Tibial nerve (tissue), 4 donors: ENCODE data around the gene NDFIP1. TPM values are rescaled to one million over a fixed set of nuclear protein-coding genes. Genes with fewer than 3 reads are reported as not detected.

ENCODE experiments used
- DNase-seq, 2 donors: peaks; one replicate each; pipeline ENCODE4 v3.0.0-alpha.2; 2019; ENCODE audit warnings: low spot score in 2 of 2
- H3K27ac ChIP-seq, 4 donors: fragments of 200-600 bp; sonication (generic) in 3 of 4; one replicate each; pipeline ENCODE4 v1.5.1; 2017 to 2019; ENCODE audit warnings: mild to moderate bottlenecking in 1 of 4
- H3K27me3 ChIP-seq, 2 donors: fragments of 200-600 bp; sonication (generic) in 1 of 2; one replicate each; pipeline versions ENCODE4 v1.5.1 to v1.6.0; 2017 to 2019
- H3K36me3 ChIP-seq, 3 donors: fragments of 200-600 bp; sonication (generic); one replicate each; pipeline ENCODE4 v1.5.1; 2018 to 2019
- H3K4me1 ChIP-seq, 4 donors: fragments of 200-600 bp; sonication (generic) in 3 of 4; one replicate each; pipeline ENCODE4 v1.5.1; 2017 to 2019
- H3K4me3 ChIP-seq, 4 donors: fragments of 200-600 bp; sonication (generic) in 3 of 4; one replicate each; pipeline ENCODE4 v1.5.1; 2017 to 2019; ENCODE audit warnings: mild to moderate bottlenecking in 1 of 4, moderate library complexity in 1 of 4
- H3K9me3 ChIP-seq, 4 donors: fragments of 200-600 bp; sonication (generic) in 3 of 4; one replicate each; pipeline ENCODE4 v1.5.1; 2017 to 2019
- EP300 ChIP-seq, 2 donors: sonication (generic); formaldehyde crosslinking; IDR thresholded peaks; one replicate each; pipeline ENCODE4 v1.6.1; 2017; ENCODE audit warnings: antibody characterized with exemption in 2 of 2, mild to moderate bottlenecking in 1 of 2
- POLR2A ChIP-seq, 2 donors: fragments of 450-650 bp; IDR thresholded peaks; one replicate each; pipeline ENCODE4 v1.6.1; 2017; ENCODE audit warnings: antibody characterized with exemption in 2 of 2, mild to moderate bottlenecking in 2 of 2, moderate library complexity in 2 of 2
- WGBS, 2 donors: methylation state at CpG; one replicate each; pipeline ENCODE4 v1.1.5; 2018; 5-methylcytosine and 5-hydroxymethylcytosine counted together
- total RNA-seq, 4 donors: library from RNA; depleted of rRNA; stranded (reverse); fragments of >200 nt; gene quantifications; one replicate each; pipeline ENCODE4 v1.1.0, GENCODE V29; 2016
- TF ChIP-seq, protein P1 (sequence below), 5 experiments: fragments of 200-600 bp in 3 of 5; fragments of 450-650 bp in 2 of 5; sonication (generic) in 3 of 5; IDR thresholded peaks; one replicate each; pipeline ENCODE4 v1.5.1; 2016 to 2019; ENCODE audit warnings: antibody characterized with exemption in 5 of 5, mild to moderate bottlenecking in 3 of 5, moderate library complexity in 2 of 5

The NDFIP1 gene
- total RNA-seq, 4 donors from 2014 or later: 96.1 to 172 (median 107) TPM

DNA sequence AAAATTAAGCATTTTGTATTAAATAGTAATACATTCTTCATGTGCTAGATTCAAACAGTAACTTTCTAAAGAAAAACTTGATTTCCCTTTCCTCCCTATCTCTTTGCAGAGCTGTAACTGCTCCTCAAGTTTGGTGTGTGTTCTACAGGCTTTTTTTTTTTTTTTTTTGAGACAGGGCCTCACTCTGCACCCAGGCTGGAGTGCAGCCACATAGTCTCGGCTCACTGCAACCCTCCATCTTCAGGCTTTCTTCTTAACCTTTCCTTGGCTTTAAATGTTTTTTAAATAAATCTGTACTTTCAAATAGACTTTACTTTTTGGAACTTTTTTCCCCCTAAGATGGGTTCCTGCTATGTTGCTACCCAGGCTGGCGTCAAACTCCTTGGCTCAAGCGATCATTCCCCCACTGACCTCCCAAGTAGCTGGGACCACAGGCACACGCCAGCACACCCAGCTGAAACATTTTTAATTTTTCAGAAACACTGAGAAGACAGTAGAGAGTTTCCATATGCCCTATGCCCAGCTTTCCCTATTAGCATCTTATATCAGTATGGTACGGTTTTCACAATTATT, 9.1 kb downstream of the NDFIP1 start:
- DNase-seq: no peak
- H3K36me3 ChIP-seq: peaks cover 0 to 19% (median 0%) of the 10 kb centered on the region in 3 donors
- H3K27me3 ChIP-seq: no peaks in the 10 kb centered on the region
- TF ChIP-seq EP300 (IDR thresholded peaks at IDR 0.05) (no peak), POLR2A (IDR thresholded peaks at IDR 0.05) (no peak)
- TF ChIP-seq, protein P1, sequence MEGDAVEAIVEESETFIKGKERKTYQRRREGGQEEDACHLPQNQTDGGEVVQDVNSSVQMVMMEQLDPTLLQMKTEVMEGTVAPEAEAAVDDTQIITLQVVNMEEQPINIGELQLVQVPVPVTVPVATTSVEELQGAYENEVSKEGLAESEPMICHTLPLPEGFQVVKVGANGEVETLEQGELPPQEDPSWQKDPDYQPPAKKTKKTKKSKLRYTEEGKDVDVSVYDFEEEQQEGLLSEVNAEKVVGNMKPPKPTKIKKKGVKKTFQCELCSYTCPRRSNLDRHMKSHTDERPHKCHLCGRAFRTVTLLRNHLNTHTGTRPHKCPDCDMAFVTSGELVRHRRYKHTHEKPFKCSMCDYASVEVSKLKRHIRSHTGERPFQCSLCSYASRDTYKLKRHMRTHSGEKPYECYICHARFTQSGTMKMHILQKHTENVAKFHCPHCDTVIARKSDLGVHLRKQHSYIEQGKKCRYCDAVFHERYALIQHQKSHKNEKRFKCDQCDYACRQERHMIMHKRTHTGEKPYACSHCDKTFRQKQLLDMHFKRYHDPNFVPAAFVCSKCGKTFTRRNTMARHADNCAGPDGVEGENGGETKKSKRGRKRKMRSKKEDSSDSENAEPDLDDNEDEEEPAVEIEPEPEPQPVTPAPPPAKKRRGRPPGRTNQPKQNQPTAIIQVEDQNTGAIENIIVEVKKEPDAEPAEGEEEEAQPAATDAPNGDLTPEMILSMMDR (IDR thresholded peaks at IDR 0.05): no peak
- H3K27ac ChIP-seq: no peak overlapping the region
- no peaks in the 10 kb centered on the region for H3K9me3 ChIP-seq
- H3K4me3 ChIP-seq: no peak overlapping the region
- WGBS, 2 donors: 57 to 60% methylated on average over 5 of the region's 5 CpGs
- peaks cover 0 to 89% (median 18%) of the 10 kb centered on the region in 4 donors for H3K4me1 ChIP-seq

DNA sequence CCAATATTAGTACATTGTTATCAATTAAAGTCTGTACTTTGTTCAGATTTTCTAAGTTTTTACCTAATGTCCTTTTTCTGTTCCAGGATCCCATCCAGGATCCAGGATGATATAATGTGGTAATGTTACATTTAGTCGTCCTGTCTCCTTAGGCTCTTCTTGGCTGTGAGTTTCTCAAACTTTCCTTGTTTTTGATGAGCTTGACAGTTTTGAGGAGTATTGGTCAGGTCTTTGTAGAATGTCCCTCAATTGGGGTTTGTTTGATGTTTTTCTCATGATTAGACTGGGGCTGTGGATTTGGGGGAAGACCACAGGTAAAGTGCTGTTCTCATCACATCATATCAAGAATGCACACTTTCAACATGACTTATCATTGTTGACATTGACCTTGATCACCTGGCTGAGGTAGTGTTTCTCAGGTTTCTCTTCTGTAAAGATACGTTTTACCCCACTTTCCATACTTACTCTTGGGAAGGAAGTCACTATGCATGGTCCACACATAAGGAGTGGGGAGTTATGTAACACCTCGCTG, 9.6 kb downstream of the NDFIP1 start:
- Histone ChIP-seq H3K27me3 (no peaks in the 10 kb centered on the region), H3K4me3 (no peak overlapping the region), H3K36me3 (peaks cover 0 to 25% (median 0%) of the 10 kb centered on the region in 3 donors), H3K27ac (no peak overlapping the region), H3K4me1 (peaks cover 0 to 83% (median 18%) of the 10 kb centered on the region in 4 donors), H3K9me3 (no peaks in the 10 kb centered on the region)
- no peak for DNase-seq
- WGBS, 2 donors: 70 to 79% methylated on average over 3 of the region's 3 CpGs
- TF ChIP-seq, protein P1 (IDR thresholded peaks at IDR 0.05): no peak
- TF ChIP-seq POLR2A (IDR thresholded peaks at IDR 0.05) (no peak), EP300 (IDR thresholded peaks at IDR 0.05) (no peak)

DNA sequence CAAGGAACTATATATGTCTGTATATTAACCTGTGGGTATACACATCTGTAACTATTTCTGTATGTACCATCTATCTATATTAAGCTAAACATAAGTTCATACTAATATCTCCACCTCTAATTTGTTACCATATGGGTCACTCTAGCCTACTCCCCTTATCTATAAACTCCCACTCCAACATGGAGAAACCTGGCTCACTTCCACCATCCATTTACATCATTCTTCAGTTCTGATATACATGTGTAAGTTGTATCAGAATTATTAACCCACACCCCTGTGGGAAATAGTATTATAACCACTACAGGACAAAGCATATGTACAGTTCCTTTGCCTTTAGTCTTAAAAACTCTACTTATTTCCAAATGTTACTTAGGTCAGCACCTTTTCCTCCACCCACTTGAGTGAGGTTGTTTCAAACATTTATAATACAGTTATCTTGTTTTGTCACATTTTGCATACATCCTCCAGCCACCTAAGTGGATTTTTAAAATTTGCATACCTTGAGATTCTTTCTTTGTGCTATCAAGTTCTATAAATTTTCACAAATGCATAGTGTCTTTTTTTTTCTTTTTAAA, 10.6 kb downstream of the NDFIP1 start:
- no peak overlapping the region for H3K4me3 ChIP-seq
- no peak for DNase-seq
- H3K4me1 ChIP-seq: peaks cover 0 to 74% (median 18%) of the 10 kb centered on the region in 4 donors
- no peaks in the 10 kb centered on the region for H3K27me3 ChIP-seq
- no peak overlapping the region for H3K27ac ChIP-seq
- no peak for TF ChIP-seq EP300 (IDR thresholded peaks at IDR 0.05)
- TF ChIP-seq, protein P1 (IDR thresholded peaks at IDR 0.05): no peak
- TF ChIP-seq POLR2A (IDR thresholded peaks at IDR 0.05): no peak
- peaks cover 0 to 25% (median 0%) of the 10 kb centered on the region in 3 donors for H3K36me3 ChIP-seq
- H3K9me3 ChIP-seq: no peaks in the 10 kb centered on the region

DNA sequence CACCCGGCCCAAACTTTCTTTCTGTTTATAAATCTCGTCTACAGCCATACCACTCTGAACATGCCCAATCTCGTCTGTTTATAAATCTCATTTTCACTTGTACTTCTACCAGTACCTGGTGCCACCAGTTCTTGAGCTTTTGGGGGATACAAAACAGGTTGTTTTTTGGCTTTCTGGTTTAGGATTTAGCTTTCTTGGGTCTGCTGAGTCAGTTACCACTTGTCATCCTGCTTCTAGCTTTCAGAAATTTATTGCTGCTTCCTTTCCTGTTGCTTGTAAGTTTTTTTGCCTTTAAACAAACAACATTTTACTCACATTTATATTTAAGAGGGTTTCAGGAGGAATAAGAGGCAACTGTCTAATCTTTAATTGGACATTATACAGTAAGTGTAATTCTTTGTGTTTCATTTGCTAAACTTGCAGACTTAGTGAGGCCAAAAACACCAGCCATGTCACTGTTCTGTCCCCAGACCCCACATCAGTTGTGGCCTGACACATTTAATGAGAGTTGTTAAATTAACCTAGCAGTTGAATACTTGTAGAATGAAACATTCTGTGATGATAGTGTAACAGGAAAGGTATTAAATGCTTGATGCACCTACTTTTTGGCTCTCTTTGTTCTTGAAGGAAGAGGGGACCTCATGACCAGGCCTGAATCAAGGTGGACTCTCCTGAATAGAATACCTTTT, 11.8 kb downstream of the NDFIP1 start:
- Histone ChIP-seq H3K27me3 (no peaks in the 10 kb centered on the region), H3K4me3 (no peak overlapping the region), H3K27ac (no peak overlapping the region), H3K4me1 (peaks cover 0 to 64% (median 18%) of the 10 kb centered on the region in 4 donors), H3K36me3 (peaks cover 0 to 28% (median 0%) of the 10 kb centered on the region in 3 donors), H3K9me3 (no peaks in the 10 kb centered on the region)
- no peak for DNase-seq
- WGBS, 2 donors: 73 to 82% methylated on average over 3 of the region's 3 CpGs
- TF ChIP-seq, protein P1 (IDR thresholded peaks at IDR 0.05): no peak
- TF ChIP-seq POLR2A (IDR thresholded peaks at IDR 0.05): no peak
- TF ChIP-seq EP300 (IDR thresholded peaks at IDR 0.05): no peak

DNA sequence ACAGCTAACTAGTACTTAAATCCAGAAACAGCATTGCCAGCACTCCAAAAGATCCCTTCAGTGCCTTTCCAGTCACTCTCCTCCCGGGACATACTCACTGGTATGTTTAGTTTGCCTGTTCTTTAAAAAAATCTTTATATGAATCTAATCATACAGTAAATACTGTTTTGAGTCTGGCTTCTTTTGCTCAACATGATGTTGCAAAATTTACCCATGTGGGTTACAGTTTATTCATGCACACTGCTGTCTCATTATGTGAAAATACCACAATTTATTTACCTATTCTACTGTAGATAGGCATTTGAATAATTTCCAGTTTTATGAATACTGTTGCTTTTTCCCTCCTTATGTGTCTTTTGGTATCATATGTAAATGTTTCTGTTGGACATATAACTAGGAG, 13.5 kb downstream of the NDFIP1 start:
- TF ChIP-seq, protein P1 (IDR thresholded peaks at IDR 0.05): no peak
- TF ChIP-seq EP300 (IDR thresholded peaks at IDR 0.05) (no peak), POLR2A (IDR thresholded peaks at IDR 0.05) (no peak)
- Histone ChIP-seq H3K9me3 (no peaks in the 10 kb centered on the region), H3K4me1 (peaks cover 0 to 55% (median 18%) of the 10 kb centered on the region in 4 donors), H3K27me3 (no peaks in the 10 kb centered on the region), H3K27ac (no peak overlapping the region), H3K36me3 (peaks cover 0 to 30% (median 0%) of the 10 kb centered on the region in 3 donors), H3K4me3 (no peak overlapping the region)
- WGBS, 2 donors: 33 to 47% methylated on average over 1 of the region's 1 CpG
- DNase-seq: no peak
